IPS-18c (cell line): Measurements from ENCODE around the gene RAI1.

Experiments
- H3K4me3 ChIP-seq: 2 replicates; pipeline ENCODE4 v1.7.0; 2013; ENCODE audit warnings: low read depth, mild to moderate bottlenecking, low read length, moderate library complexity; ENCODE audit not compliant: insufficient read depth
- H3K9me3 ChIP-seq: one replicate; pipeline ENCODE4 v1.6.1; 2013; ENCODE audit warnings: mild to moderate bottlenecking, low read length, moderate library complexity; ENCODE audit not compliant: control insufficient read depth, insufficient read depth

Gene RAI1

GRCh38 chr17:17776889-17777288 lies 95.6 kb downstream of the RAI1 start:
- Histone ChIP-seq H3K4me3 (no peak overlapping the region), H3K9me3 (no peaks in the 10 kb centered on the region)

GRCh38 chr17:17778308-17779014 lies 97.2 kb downstream of the RAI1 start:
- Histone ChIP-seq H3K4me3 (no peak overlapping the region), H3K9me3 (no peaks in the 10 kb centered on the region)

- no peak overlapping the region for H3K4me3 ChIP-seq
- no peaks in the 10 kb centered on the region for H3K9me3 ChIP-seq
These were observed 97.9 kb downstream of the RAI1 start for GRCh38 chr17:17779015-17779611.

GRCh38 chr17:17780922-17781590 lies 99.8 kb downstream of the RAI1 start:
- Histone ChIP-seq H3K4me3 (peak overlapping the region; percentile 71), H3K9me3 (no peaks in the 10 kb centered on the region)

- H3K4me3 ChIP-seq, result peak overlapping the region; percentile 71
- H3K9me3 ChIP-seq, result no peaks in the 10 kb centered on the region
These were observed 100.6 kb downstream of the RAI1 start for GRCh38 chr17:17781591-17782496.

DNA sequence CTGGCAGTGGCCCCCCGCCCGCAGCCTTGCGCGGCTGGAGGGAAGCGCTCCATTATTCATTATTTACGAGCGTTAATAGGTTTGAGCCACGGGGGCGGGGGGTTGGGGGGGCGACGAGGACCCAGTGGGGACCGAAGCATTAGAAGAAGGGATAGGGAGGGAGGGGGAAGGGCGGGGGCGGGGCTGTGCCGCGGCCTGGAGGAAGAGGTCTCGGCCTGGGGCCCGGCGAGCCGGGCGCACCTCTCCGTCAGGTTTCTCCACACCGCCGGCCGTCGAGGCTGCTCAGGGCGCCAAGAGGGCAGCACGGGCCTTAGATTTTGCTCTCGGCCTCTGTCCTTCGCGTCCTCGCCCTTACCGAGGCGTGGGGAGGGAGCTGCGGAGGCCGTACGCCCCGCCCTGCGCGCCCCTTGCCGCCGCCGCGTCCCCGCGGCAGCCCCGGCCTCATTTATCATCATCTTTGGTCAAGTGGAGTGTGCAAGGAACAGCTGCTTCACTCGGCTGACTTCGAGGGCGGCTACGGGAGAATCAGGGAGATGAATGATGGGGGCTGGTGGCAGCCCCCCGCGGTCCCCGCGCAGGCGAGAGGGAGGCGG lies 101.4 kb downstream of the RAI1 start:
- H3K4me3 ChIP-seq, result peak overlapping the region; percentile 71
- no peaks in the 10 kb centered on the region for H3K9me3 ChIP-seq

- Histone ChIP-seq H3K4me3 (peak overlapping the region; percentile 71), H3K9me3 (no peaks in the 10 kb centered on the region)
These were observed 102.0 kb downstream of the RAI1 start for GRCh38 chr17:17783116-17783824.

DNA sequence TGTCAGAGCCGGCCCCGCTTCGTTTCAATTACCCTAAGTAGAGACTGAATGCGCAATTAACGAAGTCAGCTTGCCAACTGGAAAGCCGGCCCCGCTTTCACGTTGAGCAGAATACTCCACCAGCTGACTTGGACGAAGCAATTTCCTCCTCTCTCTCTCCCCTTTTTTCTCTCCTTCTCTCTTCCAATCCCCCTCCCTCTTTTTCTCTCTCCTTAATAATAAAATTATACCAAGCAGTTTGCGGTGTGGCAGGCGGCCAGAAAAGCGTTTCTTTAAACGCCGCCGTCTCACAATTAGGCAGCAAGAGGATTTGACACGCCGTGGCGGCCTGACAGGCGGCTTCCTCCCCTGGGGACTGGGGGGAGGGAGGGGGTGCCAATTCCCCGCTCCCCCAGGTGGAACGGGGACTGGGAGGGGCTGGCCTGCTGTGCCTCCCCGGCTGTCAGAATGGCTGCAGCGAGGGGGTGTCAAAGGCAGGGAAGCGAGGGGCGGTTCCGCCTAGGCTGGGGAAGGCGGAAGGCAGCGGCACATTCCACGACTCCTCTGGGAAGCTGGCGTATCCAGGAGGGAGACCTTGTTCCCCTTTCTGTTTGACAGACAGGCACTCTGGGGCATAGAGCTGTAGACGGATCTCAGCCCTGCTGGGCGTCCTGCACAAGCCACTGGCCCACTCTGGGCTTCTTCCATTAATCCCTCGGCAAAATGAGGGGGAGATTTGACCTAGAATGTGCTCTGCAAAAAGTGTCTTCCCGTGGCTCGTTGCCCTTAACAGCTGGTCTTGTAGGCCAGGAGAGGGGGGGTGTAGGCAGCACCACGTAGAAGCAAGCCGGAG lies 102.8 kb downstream of the RAI1 start:
- H3K9me3 ChIP-seq, result no peaks in the 10 kb centered on the region
- peak overlapping the region; percentile 71 for H3K4me3 ChIP-seq

DNA sequence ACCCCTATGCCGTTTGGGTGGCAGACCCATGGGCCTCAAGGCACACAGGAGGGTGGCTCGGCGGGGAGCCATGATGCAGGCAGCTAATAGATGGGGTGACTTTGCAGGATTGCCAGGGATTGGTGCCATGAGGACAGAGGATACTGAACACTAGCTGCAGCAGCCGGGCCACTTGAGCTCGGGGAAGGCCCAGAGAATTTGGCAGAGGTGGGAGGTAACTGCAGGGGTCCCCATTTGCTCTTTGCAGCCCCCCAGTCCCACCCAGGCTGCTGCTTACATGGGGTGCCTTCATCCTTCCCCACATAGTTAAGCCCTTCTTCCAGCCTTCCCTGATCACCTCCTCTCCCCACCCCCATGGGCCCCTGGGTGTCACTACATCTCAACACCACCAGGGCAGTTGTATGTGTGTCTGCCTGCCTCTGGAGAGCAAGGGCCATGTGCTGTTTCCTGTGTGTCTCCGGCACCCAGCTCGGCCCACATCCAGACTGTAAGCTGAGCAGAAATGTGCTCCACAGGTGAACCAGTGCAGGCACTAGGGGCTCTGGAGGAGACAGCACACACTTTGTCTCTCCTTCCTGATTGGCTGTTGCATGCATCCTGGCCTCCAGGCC lies 103.5 kb downstream of the RAI1 start:
- H3K4me3 ChIP-seq, result peak overlapping the region; percentile 31
- H3K9me3 ChIP-seq, result no peaks in the 10 kb centered on the region

- Histone ChIP-seq H3K9me3 (no peaks in the 10 kb centered on the region), H3K4me3 (no peak overlapping the region)
These were observed 104.1 kb downstream of the RAI1 start for GRCh38 chr17:17785407-17785806.

DNA sequence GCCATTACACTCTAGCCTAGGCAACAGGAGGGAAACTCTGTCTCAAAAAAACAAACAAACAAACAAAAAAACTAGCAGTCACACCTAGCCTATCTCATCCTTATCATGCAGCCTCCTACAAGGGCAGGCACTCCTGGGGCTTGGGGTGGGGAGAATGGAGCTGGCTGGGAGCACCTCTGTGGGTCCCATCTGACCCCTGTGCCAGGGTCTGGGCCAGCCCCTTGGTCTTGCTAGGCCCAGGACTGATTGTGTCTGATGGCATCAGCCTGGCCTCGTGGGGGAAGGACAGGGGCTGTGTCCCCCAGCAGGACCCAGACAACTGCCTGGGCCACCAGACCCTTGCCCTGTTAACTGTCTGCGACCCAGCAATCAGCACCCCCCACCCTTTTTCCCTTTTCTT lies 105.7 kb downstream of the RAI1 start:
- Histone ChIP-seq H3K4me3 (no peak overlapping the region), H3K9me3 (no peaks in the 10 kb centered on the region)

- Histone ChIP-seq H3K9me3 (no peaks in the 10 kb centered on the region), H3K4me3 (no peak overlapping the region)
These were observed 106.3 kb downstream of the RAI1 start for GRCh38 chr17:17787568-17787967.

DNA sequence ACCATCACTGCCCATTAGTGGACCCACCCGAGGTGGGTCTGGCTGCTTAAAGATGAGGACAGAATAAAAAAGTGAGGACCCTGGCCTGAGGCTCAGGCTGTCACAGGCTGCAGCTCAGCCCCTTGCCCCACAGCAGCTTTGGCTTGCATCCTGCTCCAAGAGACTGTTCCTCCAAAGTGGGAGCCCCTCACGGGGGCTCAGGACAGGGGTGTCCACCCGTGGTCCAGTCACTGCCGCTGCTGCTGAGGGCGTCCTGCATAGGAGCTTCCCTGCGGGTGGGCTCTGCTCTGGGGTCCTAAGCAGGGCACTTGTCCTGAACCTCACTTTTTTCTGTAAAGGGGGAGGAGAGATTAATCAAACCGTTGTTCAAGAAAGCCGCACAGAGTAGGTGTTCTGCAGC lies 107.7 kb downstream of the RAI1 start:
- no peak overlapping the region for H3K4me3 ChIP-seq
- H3K9me3 ChIP-seq, result no peaks in the 10 kb centered on the region

GRCh38 chr17:17789410-17789809 lies 108.2 kb downstream of the RAI1 start:
- no peaks in the 10 kb centered on the region for H3K9me3 ChIP-seq
- no peak overlapping the region for H3K4me3 ChIP-seq

GRCh38 chr17:17789828-17790636 lies 108.8 kb downstream of the RAI1 start:
- no peaks in the 10 kb centered on the region for H3K9me3 ChIP-seq
- H3K4me3 ChIP-seq, result no peak overlapping the region
